Eye (tissue), 1 donor: ENCODE measurements around the gene CPZ.

Experiments used
- DNase-seq: peaks from one replicate; pipeline ENCODE4 v3.0.0-alpha.2; 2015

The CPZ gene

DNA sequence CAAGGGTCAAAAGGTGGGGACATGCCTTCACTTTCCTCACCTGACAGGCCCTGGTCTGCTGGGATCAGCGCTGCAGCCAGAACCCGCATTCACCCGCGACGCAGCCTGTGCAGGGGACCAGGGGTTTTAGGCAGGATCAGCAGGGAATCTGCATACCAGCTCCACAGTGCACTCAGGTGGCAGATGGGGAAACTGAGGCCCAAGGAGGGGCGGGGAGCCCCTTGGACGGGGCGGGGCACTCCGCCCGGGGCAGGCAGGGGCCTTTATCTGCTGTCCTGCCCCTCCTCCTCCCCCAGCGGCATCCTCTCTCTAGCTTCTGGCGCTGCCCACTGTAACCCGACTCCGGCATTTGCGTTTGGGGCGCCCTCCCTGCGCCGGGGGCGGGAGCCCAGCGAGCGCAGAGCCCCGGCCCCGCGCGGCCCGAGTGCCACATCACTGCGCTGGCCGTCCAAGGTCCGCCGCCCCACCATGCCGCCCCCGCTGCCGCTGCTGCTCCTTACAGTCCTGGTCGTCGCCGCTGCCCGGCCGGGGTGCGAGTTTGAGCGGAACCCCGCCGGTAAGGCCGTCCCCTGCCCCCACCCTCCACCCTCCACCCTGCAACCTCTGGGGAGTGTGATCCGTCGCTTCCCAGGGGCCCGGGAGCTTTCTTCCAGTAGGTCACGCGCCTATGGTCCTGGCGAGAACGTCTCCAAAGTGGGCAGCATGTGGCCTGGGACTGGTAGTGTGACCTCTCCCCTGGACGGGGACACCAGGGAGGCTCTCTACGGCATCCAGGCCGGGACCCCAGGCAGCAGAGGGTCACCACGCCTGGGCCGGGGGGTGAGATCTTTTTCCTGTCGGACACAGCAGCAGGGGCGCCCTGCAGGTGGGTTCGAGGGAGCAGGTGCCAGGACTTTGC lies at the start of gene CPZ:
TSS of gene CPZ (plus strand) at position 400 of the 898 bp plus-strand sequence. CDS start at position 469, 69 bp downstream.
- peak; percentile 69 for DNase-seq

DNA sequence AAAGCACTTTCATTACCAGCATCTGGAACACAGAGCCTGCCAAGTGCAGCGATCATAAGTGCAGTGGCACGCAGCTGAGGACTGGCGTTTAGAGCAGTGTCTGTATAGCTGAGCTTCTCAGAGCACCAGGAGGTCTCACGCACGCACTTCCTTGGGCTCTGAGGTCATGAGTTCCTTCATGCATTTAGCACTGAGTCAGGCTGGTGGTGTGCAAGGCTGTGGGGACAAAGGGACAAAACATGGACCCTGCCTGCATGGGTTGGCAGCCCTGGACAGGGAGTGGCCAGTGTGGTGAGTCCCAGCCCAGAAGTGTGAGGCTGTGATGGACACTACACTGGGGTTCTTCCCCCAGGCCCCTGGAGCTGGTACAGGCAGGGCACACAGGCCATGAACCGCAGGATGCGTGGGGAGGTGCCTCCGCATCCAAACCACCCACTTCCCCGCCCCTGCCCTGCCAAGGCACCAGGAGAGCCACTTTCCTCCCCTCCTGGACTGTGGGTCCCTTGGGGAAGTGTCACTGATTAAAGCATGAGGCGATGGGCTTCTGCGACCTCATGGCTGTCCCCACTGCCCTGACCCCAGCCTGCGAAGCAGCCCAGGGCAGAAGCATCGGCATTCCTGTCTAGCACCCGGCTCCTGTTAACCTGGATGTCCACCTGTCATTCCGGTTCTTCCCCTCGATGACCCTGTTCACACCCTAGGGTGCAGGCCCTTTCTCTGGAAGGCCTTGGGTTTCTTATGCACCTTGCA lies 49.6 kb upstream of the CPZ start:
- DNase-seq = peak; percentile 14

DNA sequence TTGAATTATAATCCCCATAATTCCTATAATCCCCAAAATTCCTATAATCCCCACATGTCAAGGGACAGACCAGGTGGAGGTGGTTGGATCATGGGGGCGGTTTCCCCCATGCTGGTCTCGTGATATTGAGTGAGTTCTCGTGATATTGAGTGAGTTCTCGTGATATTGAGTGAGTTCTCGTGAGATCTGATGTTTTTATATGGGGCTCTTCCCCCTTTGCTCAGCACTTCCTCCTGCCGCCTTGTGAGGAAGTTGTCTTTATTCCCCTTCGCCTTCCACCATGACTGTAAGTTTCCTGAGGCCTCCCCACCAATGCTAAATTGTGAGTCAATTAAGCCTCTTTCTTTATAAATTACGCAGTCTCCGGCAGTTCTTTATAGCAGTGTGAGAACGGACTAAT lies 48.9 kb upstream of the CPZ start:
- no peak for DNase-seq

GRCh38 chr4:8544282-8544681 lies 48.3 kb upstream of the CPZ start:
- no peak for DNase-seq

DNA sequence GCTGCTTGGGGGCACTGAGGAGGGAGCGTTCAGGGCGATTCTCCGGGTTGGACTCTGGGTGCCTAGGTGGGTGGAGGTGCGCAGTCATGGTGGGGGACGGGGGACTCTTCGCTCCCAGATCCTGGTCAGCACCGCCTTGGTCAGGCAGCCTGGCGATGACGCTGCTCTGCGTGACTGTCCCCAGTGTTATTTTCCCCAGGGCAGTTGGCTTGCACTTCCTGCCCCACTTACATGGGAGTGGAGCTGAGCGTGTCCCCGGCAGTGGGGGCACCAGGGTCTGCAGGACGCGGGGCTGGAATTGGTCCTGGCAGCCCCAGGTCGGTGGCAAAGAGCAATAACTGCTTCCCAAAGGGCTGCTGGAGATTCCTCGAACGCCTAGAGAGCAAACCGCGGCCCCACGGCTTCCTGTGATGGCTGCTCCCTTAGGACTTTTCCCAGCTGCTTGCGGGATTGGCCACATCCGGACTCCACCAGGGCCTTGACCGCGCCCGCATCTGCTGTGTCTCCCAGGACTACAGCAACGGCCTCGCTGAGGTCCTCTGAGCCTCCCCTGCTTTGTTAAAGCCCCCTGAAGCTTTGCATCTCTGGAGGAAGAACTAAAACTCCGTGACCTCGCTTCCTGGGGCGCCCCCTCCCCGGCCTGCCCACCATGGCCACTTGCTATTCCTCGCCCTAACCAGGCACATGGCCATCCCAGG lies 47.7 kb upstream of the CPZ start:
- DNase-seq = no peak

DNA sequence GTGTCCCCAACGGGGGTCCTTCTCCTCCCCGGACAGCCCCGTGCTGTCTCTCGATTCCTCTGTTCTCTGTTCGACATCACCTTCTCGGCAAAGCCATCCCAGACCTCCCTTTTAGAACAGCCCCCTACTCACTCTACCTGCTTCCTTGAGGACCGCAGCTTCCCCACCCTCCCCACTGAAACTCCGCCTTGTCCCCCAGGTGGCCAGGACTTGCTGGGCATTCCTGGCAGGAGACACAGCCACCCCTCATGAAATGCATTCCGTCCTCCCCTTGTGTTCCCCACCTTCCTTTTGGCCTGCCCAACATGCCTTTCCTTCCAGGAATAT lies 47.2 kb upstream of the CPZ start:
- no peak for DNase-seq

- no peak for DNase-seq
Observed at GRCh38 chr4:8546766-8547107, 45.8 kb upstream of the CPZ start.

DNA sequence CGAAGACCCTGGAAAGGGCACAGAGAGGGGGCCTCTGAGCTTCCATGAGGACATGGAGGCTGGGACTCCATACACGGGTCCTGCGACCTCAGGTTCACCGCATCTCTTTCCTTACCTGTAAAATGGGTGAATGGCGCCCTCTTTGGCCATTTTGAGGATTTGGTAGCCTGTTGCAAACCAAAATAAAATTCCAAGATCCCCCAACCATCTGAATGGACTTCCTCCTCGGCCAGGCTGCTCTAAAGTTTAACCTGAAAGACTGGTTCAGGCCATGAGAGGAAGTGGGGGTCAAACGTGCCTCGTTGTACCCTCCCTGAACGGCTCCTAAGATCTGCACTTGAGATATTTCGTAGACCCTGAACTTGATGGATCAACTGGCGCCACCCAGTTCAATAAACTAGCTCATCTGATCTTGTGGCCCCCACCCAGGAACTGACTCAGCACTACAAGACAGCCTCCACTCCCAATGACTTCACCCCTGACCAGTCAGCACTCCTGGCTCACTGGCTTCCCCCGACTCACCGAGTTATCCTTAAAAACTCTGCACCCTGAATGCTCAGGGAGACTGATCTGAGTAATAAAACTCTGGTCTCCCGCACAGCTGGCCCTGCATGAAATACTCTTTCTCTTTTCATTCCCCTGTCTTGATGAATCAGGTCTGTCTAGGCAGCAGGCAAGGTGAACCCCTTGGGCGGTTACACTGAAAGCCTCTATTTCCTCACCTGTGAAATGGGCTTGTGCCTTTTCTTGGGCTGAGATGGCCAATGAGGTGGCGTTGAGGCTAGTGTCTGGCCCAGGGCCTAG lies 45.3 kb upstream of the CPZ start:
- no peak for DNase-seq

GRCh38 chr4:8547912-8548730 lies 44.4 kb upstream of the CPZ start:
- DNase-seq = no peak

GRCh38 chr4:8548731-8549351 lies 43.7 kb upstream of the CPZ start:
- no peak for DNase-seq

- no peak for DNase-seq
Observed at GRCh38 chr4:8549352-8549931, 43.1 kb upstream of the CPZ start.

- no peak for DNase-seq
Observed at GRCh38 chr4:8550691-8551090, 41.9 kb upstream of the CPZ start.

DNA sequence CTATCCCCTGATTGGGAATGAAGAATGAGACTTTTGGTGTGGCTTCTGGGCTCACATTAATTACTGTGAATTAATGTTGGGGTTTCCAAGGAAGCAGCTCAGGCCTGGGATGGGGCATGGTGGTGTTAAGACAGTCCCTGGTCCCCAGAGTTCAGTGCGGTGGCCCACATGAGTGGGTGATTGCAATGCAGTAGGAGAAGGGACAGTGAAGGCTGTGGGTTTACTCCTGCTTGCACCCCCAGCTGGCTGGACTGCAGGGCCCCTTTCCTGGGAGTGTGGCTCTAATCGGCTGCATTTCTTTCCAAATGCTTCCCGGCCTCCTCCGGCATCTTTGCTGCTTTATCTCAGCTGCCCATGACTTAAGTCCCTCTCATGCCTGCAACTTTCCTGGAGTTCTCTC lies 40.5 kb upstream of the CPZ start:
- DNase-seq = no peak

DNA sequence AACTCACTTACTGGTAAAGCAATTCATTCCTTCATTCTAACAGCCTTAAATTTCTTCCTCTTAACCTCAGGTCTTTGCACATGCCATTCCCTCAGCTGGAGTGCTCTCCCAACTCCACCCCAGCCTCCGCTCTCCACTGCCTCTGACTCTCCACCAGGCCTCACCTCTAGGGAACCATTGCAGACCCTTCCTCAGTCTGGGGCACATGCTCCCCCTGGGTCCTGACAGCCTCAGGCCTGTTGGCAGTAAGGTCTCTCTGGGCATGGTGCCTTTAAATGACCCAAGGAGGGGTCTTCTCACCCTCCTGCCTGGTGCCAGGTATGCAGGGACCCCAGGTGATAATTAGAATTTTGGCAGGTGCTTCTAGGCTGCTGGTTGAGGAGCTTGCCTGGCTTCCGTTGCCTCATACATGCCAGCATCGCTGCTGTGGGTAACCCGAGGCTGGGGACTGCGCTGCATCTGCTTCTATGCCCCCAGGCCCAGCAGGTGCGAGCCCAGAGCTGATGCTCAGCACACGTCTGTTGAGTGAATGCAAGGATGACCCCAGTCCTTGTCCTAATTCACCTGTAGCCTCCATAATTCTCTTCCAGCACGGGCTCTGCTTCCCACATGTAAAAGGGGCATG lies 39.9 kb upstream of the CPZ start:
- no peak for DNase-seq

- no peak for DNase-seq
Observed at GRCh38 chr4:8553216-8553615, 39.3 kb upstream of the CPZ start.

DNA sequence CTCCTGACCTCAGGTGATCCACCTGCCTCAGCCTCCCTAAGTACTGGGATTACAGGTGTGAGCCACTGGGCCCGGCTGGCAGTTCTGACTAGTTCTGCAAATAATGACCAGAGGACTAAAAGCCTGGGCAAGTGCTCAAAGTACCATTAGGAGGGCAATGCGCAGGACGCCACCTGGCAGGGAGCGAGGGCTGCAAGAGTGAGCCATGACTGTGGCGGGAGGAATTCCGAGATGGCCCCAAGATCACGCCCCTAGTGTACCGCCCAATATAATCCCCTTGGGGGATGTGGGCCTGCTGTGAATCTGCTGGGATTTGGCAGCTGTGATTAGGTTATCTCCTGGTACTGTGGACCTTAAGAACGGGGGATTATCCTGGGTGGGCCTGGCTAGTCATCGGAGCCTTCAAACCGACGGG lies 38.6 kb upstream of the CPZ start:
- DNase-seq = no peak

- DNase-seq = no peak
Observed at GRCh38 chr4:8554555-8555100, 37.9 kb upstream of the CPZ start.

GRCh38 chr4:8555716-8556115 lies 36.8 kb upstream of the CPZ start:
- DNase-seq = no peak

- no peak for DNase-seq
Observed at GRCh38 chr4:8556341-8557150, 36.0 kb upstream of the CPZ start.
